Measurements from ENCODE around the gene RHBDL2.
"Not testable (repeated sequence)": the region's sequence is repeated elsewhere in the genome, so short reads cannot be mapped to it uniquely, and the experiment has no call there.

RHBDL2 gene, protein sequence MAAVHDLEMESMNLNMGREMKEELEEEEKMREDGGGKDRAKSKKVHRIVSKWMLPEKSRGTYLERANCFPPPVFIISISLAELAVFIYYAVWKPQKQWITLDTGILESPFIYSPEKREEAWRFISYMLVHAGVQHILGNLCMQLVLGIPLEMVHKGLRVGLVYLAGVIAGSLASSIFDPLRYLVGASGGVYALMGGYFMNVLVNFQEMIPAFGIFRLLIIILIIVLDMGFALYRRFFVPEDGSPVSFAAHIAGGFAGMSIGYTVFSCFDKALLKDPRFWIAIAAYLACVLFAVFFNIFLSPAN

DNA sequence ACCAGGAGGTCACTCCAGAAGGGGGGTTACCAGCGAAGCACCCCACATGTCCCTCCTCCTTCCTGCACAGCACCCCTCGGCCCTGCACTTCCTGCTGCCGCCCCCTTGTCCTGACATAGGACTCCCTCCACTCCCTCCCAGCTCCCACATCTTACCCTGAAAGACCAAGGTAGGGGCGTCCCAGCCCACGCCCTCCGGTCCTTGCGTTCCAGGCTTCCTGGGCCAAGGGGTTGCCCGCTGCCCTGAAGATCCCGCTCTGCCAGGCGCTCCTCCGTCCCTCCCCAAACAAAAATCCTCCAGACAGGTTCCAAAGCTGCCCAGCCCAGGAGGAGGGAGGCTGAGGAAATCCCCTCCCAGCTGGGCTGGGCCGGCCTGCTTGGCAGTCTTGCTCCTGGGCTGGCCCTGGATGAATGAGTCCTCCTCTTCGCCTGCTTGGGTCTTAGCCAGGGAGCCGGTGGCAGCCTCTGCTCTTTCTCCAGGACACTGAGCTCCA lies at the start of gene RHBDL2:
TSS of gene RHBDL2 (minus strand) at position 304 of the 493 bp plus-strand sequence. CDS start 22,618 bp downstream, outside the sequence.
- DNase-seq (ENCODE audit: low read depth in 2 of 2): no peak

DNA sequence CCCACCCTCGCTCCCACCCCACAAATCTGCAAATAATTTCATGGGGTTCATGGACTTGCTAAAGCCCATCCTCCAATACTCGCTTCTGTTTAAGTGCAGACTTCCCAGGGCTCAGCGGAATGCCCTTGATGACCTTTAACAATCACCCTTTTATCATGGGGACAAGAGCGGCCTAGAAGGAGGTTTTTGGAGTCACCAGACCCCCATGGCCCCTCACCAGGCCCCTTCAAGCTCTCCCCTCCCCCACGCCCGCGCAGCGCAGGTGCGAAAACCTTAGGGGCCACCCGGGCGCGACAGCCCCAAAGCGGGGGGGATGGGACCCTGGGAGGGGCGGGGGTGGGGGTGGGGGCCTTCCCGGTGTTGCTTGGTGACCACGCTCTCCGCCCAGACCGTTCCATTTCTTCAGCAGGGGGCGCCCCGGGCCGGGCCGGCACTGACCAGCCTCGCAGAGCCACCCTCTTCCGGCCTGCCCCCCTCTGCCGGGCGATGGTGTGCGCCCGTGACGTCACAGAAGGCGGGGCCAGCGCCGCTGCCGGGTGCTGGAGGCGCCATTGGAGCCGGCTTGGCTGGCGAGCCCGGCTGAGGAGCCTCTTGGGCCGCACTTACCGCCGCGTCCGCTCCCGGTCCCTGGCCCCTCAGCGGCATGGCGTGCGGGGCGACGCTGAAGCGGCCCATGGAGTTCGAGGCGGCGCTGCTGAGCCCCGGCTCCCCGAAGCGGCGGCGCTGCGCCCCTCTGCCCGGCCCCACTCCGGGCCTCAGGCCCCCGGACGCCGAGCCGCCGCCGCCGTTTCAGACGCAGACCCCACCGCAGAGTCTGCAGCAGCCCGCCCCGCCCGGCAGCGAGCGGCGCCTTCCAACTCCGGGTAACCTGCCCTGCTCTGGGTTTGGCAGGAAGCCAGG lies 49.4 kb upstream of the RHBDL2 start, which contains the start of gene AKIRIN1:
TSS of gene AKIRIN1 (plus strand) at position 539 of the 900 bp plus-strand sequence. CDS start at position 644, 105 bp downstream.
- peak; percentile 89 to 96 for DNase-seq (ENCODE audit: low read depth in 2 of 2)

DNA sequence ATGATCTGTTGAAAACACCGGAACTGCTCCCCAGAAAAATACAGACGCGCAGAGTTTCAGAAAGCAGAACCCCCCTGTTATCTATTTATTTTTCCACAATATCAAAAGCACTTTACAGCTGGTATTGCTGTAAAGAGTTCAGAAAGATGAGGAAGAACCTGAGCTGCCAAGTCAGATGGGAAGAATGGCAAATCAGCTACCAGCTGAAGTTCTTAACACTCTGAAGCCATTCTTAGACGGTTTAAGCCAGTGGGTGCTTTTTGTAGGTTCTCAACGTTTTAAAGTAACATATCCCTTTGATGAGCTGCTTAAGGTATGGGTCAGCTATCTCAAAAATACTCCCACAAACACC lies 48.7 kb upstream of the RHBDL2 start:
- no peak for DNase-seq (ENCODE audit: low read depth in 2 of 2)

DNA sequence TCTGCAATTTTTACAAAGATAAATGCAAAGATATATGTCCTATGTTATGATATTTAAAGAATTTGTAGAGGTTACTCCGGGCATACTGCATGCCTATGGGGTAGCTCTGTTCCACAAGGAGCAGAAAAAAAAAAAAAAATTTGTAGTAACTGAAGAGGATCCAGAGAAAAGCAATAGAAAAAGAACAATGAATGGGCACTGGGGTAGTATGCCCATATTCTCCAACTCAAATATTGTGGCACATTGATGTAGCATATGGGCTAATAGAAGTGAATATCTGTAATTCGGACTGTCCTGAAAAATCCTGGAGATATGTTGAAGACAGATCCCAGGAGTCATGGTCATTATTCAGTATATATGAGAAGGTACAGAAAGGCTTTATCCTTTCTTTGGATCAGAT lies 48.3 kb upstream of the RHBDL2 start:
- no peak for DNase-seq (ENCODE audit: low read depth in 2 of 2)

DNA sequence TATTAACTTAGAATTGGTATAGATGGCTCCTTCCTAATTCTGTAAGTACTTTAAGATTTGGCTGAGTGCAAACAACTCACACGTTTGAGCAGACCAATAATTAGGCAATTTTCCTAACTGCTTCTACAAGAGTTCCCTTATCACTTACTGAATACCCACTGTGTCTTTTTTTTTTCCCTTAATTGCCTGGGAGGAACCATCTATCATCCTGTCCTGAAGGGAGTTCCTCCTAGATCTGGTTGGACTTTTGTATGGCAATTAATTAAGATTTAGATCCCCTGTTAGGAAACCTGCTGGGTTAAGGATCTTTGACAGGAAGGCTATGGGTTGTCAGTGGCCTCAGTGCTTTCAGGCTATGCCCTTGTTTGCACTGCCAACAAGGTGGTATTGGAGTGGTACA lies 37.8 kb upstream of the RHBDL2 start:
- DNase-seq (ENCODE audit: low read depth in 2 of 2): not testable (repeated sequence)

DNA sequence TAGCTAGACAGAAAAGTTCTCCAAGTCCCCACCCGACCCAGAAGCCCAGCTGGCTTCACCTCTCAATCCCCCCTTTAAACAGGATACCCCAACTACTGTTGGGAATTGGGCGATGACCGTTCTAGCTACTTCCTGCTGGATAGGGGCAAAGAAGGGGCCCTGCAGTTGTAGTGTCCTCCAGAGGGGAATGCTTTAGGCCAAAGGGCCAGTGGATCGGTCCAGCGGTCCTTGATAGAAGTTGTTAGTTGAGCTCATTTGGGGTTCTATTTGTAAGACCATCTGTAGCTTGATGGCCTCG lies 36.6 kb upstream of the RHBDL2 start:
- not testable (repeated sequence) for DNase-seq (ENCODE audit: low read depth in 2 of 2)

DNA sequence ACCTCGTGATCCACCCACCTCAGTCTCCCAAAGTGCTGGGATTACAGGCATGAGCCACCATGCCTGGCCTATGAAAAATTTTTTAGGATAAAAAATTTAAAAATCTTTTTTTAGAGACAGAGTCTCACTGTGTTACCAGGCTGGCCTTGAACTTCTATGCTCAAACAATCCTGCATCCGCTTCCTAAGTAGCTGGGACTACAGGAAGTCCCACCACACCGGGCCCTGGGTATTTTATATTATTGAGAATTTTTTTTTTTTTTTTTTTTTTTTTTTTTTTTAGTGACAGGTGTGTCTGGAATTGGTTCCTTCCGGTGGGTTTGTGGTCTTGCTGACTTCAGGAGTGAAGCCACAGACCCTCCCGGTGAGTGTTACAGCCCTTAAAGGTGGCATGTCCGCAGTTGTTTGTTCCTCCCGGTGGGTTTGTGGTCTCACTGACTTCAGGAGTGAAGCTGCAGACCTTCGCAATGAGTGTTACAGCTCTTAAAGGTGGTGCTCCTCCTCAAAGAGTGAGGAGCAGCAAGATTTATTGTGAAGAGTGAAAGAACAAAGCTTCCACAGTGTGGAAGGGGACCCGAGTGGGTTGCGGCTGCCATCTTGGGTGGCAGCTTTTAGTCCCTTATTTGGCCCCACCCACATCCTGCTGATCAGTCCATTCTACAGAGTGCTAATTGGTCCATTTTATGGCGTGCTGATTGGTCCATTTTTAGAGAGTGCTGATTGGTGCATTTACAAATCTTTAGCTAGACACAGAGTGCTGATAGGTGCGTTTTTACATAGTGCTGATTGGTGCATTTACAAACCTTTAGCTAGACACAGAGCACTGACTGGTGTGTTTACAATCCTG lies 36.0 kb upstream of the RHBDL2 start:
- peak in 1 of 2 donors; percentile 21 for DNase-seq (ENCODE audit: low read depth in 2 of 2)

DNA sequence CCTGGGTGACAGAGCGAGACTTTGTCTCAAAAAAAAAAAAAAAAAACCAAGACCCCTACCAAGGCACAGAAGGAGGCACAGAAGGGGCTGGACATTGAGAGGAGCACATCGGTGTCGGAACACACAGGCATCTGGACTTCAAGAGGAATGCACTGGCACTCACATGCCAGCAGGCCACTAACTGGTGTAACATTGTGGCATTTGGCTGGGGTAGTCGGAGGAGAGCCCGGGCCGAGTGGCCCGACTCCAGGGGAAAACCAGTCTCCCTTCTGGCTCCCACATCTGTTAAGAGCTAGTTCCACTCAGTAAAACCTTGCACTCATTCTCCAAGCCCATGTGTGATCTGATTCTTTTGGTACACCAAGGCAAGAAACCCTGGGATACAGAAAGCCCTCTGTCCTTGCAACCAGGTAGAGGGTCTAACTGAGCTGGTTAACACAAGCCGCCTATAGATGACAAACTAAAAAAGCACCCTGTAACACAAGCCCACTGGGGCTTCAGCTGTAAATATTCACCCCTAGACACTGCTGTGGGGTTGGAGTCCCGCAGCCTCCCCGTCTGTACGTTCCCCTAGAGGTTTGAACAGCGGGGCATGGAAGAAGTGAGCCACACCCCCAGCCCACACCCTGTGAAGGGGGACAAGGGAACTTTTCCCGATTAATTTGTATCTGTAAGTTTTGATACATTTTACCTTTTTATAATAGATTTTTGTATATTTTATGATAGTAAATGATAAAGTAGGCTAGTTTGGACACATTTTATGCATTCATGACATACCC lies 32.2 kb upstream of the RHBDL2 start:
- no peak for DNase-seq (ENCODE audit: low read depth in 2 of 2)

DNA sequence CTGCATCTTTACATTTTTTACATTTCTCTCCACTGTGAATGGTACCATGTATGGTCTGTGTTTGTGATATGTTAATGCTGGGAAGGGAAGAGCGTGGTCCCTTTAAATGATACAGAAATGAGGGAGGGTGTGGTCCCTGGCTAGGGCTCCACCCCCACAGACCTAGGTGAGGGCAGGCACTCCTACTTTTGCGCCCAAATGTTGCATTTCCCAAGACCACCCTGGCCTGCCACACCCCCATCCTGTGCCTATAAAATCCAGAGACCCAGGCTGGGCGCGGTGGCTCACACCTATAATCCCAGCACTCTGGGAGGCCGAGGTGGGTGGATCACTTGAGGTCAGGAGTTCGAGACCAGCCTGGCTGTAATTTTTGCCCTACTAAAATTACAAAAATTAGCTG lies 31.5 kb upstream of the RHBDL2 start:
- DNase-seq (ENCODE audit: low read depth in 2 of 2): not testable (repeated sequence)

DNA sequence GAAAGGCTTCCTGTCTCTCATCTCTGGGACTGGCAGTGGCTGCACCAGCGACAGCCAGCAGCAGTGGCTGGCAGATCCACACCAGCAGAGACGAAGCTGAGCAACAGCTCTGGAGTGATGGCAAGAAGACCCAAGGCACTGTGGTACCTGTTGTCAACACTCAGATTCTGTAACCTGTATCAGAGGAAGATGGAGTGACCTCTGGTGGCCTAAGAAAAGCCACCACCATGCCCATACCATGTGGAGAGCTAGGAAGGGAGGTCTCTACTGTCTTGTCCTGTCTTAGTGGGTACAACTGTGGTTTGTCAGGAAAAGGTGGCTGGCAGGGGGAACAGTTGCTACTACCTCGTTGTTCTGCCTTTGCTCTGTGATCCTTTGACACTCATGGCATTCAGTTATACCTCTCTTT lies 22.5 kb upstream of the RHBDL2 start:
- DNase-seq (ENCODE audit: low read depth in 2 of 2): no peak

DNA sequence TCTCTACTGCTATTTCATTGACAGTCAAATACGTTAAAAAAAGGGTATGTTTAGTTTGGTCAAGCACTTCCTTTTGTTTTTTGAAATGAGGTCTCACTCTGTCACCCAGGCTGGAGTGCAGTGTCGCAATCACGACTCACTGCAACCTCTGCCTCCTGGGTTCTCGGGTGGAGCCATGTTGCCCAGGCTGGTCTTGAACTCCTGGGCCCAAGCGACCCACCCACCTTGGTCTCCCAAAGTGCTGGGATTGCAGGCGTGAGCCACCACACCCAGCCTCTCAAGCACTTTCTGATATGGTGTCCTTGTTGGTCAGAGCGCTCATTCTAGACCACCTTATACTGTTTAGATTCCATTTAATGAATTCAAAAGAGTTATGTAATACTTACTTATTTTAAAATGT lies 20.9 kb upstream of the RHBDL2 start:
- DNase-seq (ENCODE audit: low read depth in 2 of 2): no peak

DNA sequence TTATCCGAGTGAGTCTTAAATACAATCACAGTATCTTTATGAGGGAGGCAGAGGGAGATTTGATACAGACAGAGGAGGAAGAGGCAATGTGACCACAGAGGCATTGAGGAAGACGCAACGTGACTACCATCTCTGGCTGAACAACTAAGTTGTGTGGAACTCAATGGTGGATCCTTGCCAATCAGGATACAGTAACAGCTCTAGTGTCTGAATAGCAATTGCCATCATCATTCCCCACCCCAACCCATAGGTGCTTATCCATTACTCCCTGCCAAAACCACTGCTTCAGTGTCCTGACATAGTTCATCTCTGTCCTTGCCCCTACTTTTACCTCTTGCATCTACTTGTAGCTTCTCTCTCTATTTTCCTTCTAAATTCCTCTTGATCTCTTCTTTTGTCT lies 20.5 kb upstream of the RHBDL2 start:
- DNase-seq (ENCODE audit: low read depth in 2 of 2): no peak

DNA sequence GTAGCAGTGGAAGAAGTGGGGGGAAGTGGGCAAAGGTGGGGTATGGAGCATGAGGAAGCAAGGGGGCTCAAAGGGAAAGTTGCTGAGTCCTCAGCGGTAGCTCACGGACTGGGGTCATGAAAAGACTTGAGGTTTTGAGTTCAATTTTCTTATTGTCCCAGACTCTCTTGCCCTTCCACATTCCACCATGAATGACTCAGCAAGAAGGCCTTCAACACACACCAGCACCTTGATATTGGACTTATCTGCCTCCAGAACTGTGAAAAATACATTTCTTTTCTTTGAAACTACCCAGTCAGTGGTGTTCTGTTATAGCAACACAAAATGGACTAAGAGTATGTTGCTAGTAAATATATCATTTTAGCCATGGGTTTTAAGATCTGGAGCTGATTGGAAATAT lies 17.3 kb upstream of the RHBDL2 start:
- no peak for DNase-seq (ENCODE audit: low read depth in 2 of 2)

DNA sequence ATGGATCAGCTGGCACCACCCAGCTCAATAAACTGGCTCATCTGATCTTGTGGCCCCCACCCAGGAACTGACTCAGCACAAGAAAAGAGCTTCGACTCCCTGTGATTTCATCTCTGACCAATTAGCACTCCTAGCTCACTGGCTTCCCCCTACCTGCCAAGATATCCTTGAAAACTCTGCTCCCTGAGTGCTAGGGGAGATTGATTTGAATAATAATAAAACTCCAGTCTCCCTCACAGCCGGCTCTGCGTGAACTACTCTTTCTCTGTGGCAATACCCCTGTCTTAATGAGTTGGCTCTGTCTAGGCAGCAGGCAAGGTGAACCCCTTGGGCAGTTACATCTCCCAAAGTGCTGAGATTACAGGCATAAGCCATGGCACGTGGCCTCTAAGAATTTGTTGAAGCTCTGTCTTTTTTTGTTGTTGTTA lies 11.8 kb upstream of the RHBDL2 start:
- no peak for DNase-seq (ENCODE audit: low read depth in 2 of 2)

DNA sequence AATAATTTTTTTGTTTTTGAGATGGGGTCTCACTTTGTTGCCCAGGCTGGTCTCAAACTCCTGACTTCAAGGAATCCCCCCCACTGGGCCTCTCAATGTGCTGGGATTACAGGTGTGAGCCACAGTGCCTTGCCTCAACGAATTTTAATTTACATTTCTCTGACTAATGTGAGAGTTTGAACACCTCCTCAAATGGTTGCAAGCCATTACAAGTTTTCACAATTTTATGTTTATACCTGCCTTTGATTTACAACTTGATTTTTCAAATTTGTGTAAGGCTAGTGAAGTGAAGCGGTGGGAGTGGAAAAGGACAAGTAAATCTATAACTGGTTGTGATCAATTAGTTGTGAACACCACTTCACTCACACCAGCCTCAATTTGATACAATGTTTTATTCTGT lies 8.9 kb upstream of the RHBDL2 start:
- DNase-seq (ENCODE audit: low read depth in 2 of 2): no peak

DNA sequence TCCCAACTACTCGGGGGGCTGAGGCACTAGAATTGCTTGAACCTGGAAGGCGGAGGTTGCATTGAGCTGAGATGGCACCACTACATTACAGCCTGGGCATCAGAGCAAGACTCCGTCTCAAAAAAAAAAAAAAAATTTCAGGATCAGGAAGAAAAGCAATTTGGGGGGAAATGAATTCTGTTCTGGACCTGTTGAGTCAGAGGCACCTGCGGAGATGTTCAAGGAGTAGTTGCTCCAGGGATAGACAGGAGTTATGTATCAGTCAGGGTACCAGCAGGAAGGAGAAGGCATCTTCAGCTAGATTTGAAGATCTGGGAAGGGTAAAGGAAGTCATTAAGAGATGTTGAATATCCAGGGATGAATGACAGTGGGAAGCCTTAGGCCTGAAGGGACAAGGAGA lies 2.9 kb upstream of the RHBDL2 start:
- DNase-seq (ENCODE audit: low read depth in 2 of 2): no peak

DNA sequence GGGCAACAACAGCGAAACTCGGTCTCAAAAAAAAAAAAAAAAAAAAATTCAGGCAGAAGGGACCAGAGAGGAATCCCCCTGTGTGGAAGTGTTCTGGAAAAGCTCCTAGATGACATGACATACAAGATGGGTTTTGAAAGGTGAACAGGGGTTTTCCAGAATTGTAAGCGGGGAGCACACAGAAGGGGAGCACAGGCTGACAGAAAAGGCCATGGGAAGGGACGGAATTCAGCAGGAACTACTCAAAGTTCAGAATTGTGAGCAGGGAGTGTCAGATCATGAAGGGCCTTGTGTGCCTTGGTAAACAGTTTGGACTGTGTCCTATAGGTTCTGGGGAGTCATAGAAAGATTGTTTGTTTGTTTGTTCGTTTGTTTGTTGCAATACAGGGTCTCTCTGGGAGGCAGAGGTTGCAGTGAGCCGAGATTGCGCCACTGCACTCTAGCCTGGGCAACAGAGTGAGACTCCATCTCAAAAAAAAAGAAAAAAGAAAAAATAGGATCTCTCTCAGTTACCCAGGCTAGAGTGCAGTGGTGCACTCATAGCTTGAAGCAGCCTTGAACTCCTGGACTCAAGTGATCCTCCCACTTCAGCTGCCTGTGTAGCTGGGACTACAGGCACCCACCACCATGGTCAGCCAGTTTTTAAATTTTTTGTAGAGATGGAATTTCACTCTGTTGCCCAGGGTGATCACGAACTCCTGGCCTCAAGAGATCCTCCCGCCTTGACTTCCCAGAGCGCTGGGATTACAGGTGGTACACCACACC lies 1.2 kb upstream of the RHBDL2 start:
- DNase-seq (ENCODE audit: low read depth in 2 of 2): no peak

DNA sequence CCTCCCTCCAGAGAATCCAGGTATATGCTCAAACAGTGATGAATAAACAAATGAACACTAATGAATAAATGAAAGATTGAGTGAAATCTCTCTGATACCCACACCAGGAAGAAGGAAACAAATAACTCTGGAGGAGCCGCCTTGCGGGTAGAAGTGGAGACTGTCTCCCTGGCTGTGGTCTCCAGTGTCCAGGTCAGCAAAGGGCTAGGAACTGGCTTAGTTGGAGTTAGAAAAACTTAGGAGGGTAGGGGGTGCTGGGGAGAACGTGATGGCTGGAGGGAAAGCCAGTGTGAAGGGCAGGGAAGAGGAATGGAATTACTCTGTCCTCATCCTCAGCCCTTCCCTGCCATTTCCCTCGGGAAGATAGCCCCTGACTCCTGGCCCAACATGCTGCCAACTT lies 537 bp downstream of the RHBDL2 start:
- DNase-seq (ENCODE audit: low read depth in 2 of 2): no peak

DNA sequence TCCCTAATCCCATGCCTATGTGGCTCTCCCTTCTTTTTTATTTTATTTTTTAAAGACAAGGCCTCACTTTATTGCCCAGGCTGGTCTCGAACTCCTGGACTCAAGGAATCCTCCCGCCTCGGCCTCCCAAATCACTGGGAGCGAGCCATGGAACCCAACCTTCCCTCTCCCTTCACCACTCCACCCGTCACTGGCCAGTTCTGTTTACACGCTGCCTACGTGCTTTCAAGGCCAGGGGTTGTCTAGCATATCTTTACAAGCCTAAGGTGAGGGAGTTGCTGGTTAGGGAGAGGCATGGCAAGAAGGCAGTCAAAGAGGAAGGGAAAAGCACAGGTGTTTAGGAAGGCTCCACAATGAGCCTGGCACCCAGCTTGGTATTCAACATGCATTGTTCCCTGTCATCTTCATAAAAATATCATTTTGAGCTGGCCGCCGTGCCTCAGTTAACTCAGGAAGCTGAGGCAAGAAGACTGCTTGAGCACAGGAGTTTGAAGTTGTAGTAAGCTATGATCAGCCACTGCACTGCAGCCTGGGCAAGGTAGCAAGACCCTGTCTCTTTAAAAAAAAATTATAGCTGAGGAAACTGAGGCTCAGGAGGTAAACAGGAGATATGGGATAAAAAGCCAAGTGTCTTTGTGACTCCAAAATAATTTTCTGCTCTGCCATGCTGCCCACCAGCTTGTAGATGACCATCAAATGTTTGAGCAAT lies 1.1 kb downstream of the RHBDL2 start:
- DNase-seq (ENCODE audit: low read depth in 2 of 2): no peak

DNA sequence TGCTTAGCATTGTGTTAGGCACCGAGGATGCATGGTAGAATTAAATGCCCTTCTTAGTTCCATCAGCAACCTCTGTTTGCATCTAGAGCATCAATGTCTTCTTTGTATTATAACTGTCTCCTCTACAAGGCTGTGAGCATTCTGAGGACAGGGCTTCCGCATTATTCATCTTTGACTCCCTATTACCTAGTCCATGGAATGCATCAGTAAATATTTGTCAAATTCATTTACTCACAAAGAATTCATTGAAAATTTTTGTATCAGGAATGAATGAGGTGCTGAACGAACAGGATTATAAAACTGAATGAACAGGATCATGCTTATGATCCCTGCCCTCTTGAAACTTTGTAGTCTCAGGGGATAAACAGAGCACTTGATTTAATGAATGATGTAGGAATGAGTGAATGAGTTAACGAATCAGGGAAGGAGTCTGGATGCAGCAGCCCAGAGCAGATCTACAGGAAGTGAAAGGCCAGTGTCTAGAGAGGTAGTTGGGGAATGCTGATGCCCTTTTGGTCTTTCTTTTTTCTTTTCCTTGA lies 2.8 kb downstream of the RHBDL2 start:
- DNase-seq (ENCODE audit: low read depth in 2 of 2): no peak
